GM12878 (cell line): ENCODE measurements around the gene ZNF407. TPM values are rescaled to one million over a fixed set of nuclear protein-coding genes. Genes with fewer than 3 reads are reported as not detected.
"Not testable (repeated sequence)": the region's sequence is repeated elsewhere in the genome, so short reads cannot be mapped to it uniquely, and the experiment has no call there.

Source experiments
- ATAC-seq: fragments of 200-7000 bp; cut with Tn5 transposase; 3 replicates; pipeline ENCODE4 v1.9.1; 2020; ENCODE audit warnings: mild to moderate bottlenecking, moderate library complexity
- BruUV-seq: library from RNA; stranded (reverse); fragments of 400-500 nt; replicated peaks from 2 replicates; lab custom pipeline; 2021; lab: Mats Ljungman, UMichigan
- CTCF ChIA-PET: fragments of 300-600 bp; sonication (Branson Sonifier 250); formaldehyde crosslinking; extraction: SDS; loops from one replicate; lab custom pipeline; 2021; ENCODE audit warnings: inconsistent platforms; lab: Yijun Ruan, JAX
- POLR2A ChIA-PET: fragments of 350-600 bp; formaldehyde crosslinking; extraction: SDS; loops from one replicate; lab custom pipeline; 2021; ENCODE audit warnings: inconsistent platforms; lab: Charles Lee
- RAD21 ChIA-PET: fragments of 300-600 bp; sonication (Branson Sonifier 250); formaldehyde crosslinking; loops from one replicate; lab custom pipeline; 2023; ENCODE audit warnings: antibody characterized with exemption; ENCODE audit not compliant: unreplicated experiment; lab: Charles Lee
- SMC1A ChIA-PET: fragments of 300-600 bp; sonication (Branson Sonifier 250); formaldehyde crosslinking; loops from one replicate; lab custom pipeline; 2023; ENCODE audit not compliant: unreplicated experiment, uncharacterized antibody; lab: Charles Lee
- DNase-seq: peaks from one replicate; pipeline ENCODE4 v3.0.0-alpha.2; 2011; ENCODE audit warnings: low read depth, low spot score
- FAIRE-seq: peaks from 3 replicates; lab custom pipeline; 2011; peaks lifted over from hg19 to GRCh38; lab: Jason Lieb, UNC
- H2AFZ ChIP-seq: 2 replicates; pipeline ENCODE4 v1.6.0; 2011; ENCODE audit warnings: low read depth, low read length, control low read depth; ENCODE audit not compliant: control insufficient read depth
- H3K27ac ChIP-seq: 2 replicates; pipeline ENCODE4 v1.5.1; 2011; ENCODE audit warnings: control low read depth; ENCODE audit not compliant: control insufficient read depth, insufficient read depth
- H3K27me3 ChIP-seq, 2 experiments: replicated peaks in 1 of 2; 2 replicates each; pipeline versions ENCODE4 v1.6.0 to v1.6.1; 2011; ENCODE audit warnings: low read length in 1 of 2; ENCODE audit not compliant: control insufficient read depth in 2 of 2, insufficient read depth in 2 of 2
- H3K36me3 ChIP-seq, 2 experiments: 2 replicates each; pipeline ENCODE4 v1.5.1; 2011; ENCODE audit warnings: low read length in 1 of 2; ENCODE audit not compliant: control insufficient read depth in 2 of 2, insufficient read depth in 2 of 2
- H3K4me1 ChIP-seq: 2 replicates; pipeline ENCODE4 v1.6.1; 2011; ENCODE audit warnings: mild to moderate bottlenecking, low read length, moderate library complexity, mixed read lengths; ENCODE audit not compliant: control insufficient read depth, insufficient read depth
- H3K4me2 ChIP-seq: 2 replicates; pipeline ENCODE4 v1.6.0; 2011; ENCODE audit warnings: control low read depth; ENCODE audit not compliant: control insufficient read depth, insufficient read depth
- H3K4me3 ChIP-seq: fragments of 200-600 bp; sonication (generic); 2 replicates; pipeline ENCODE4 v1.5.1; 2016
- H3K79me2 ChIP-seq: 2 replicates; pipeline ENCODE4 v1.6.0; 2011; ENCODE audit warnings: low read length; ENCODE audit not compliant: control insufficient read depth, insufficient read depth
- H3K9ac ChIP-seq: 2 replicates; pipeline ENCODE4 v1.8.0; 2011; ENCODE audit warnings: low read length, control low read depth, mixed read lengths; ENCODE audit not compliant: control insufficient read depth, insufficient read depth
- H3K9me3 ChIP-seq: replicated peaks from 3 replicates; pipeline ENCODE4 v1.5.1; 2011; ENCODE audit warnings: mild to moderate bottlenecking, low read length; ENCODE audit not compliant: control insufficient read depth, insufficient read depth
- H4K20me1 ChIP-seq: 2 replicates; pipeline ENCODE4 v1.6.0; 2011; ENCODE audit not compliant: control insufficient read depth, insufficient read depth
- CBX3 ChIP-seq: fragments of 200-600 bp; sonication (generic); IDR thresholded peaks from 2 replicates; pipeline ENCODE4 v1.6.1; 2016; ENCODE audit warnings: low read depth, borderline replicate concordance
- E4F1 ChIP-seq: fragments of 450-650 bp; IDR thresholded peaks from 2 replicates; pipeline ENCODE4 v1.6.1; 2018; ENCODE audit warnings: borderline replicate concordance, mild to moderate bottlenecking; ENCODE audit not compliant: partially characterized antibody
- NKRF ChIP-seq: fragments of 450-650 bp; conservative IDR thresholded peaks from 2 replicates; pipeline ENCODE4 v1.6.1; 2017; ENCODE audit warnings: mild to moderate bottlenecking, moderate library complexity
- NRF1 ChIP-seq: conservative IDR thresholded peaks from 2 replicates; pipeline ENCODE4 v1.6.1; 2011; ENCODE audit warnings: mild to moderate bottlenecking, low read depth, low read length, improper control_type of control experiment
- POLR2AphosphoS5 ChIP-seq: IDR thresholded peaks from 2 replicates; pipeline ENCODE4 v1.6.1; 2011; ENCODE audit warnings: mild to moderate bottlenecking, low read length, inconsistent platforms
- ZNF24 ChIP-seq: fragments of 450-650 bp; IDR thresholded peaks from 2 replicates; pipeline ENCODE4 v1.6.1; 2017; ENCODE audit warnings: antibody characterized with exemption, mild to moderate bottlenecking
- ZSCAN29 ChIP-seq: fragments of 450-650 bp; IDR thresholded peaks from 2 replicates; pipeline ENCODE4 v1.6.1; 2017; ENCODE audit warnings: mild to moderate bottlenecking, moderate library complexity
- WGBS: methylation state at CpG from one replicate; pipeline ENCODE4 v1.1.6; 2016; ENCODE audit warnings: low lambda C conversion rate; ENCODE audit not compliant: insufficient replicate concordance, insufficient coverage; ENCODE audit errors: missing lambda C conversion rate; 5-methylcytosine and 5-hydroxymethylcytosine counted together
- in situ Hi-C: fragments of 300-500 bp; cut with MboI; formaldehyde crosslinking; loops from 9 replicates; pipeline ENCODE4 v1.14.3; 2018; ENCODE audit warnings: mixed read lengths
- intact Hi-C: fragments of 100-400 bp; cut with micrococcal nuclease; formaldehyde crosslinking; loops from one replicate; pipeline ENCODE4 v1.14.2; 2022; ENCODE audit not compliant: unreplicated experiment
- polyA plus RNA-seq, 11 experiments: library from polyadenylated mRNA; depleted of rRNA in 4 of 11; unstranded in 6 of 11; stranded (reverse) in 5 of 11; fragments of >200 nt; fragmentation: Nextera tagmentation in 4 of 11; fragmentation: Illumina TruSeq in 1 of 11; extraction: Ambion mirVana in 4 of 11; extraction: Trizol in 1 of 11; gene quantifications; 1 replicate in 1 of 11; 2 replicates in 10 of 11; pipeline versions ENCODE4 v1.2.1 to v1.2.3, GENCODE V29; 2011 to 2016; ENCODE audit warnings: inconsistent platforms in 2 of 11, missing spikeins in 2 of 11, low read depth in 1 of 11
- total RNA-seq, 4 experiments: library from RNA; depleted of rRNA in 3 of 4; stranded (reverse); fragments of >200 nt in 3 of 4; fragmentation: Illumina TruSeq in 1 of 4; extraction: Trizol in 1 of 4; gene quantifications; 2 replicates each; pipeline versions ENCODE4 v1.2.1 to v1.2.3, GENCODE V29; 2013 to 2021

Gene ZNF407
- total and polyA plus RNA-seq, 10 of the 15 experiments (the other 5 are each of a cell fraction or from before 2014, with no cell fraction given): 0.69 to 11.6 (median 5.3) TPM

- no peaks in the 10 kb centered on the region for H3K4me1 ChIP-seq
- TF ChIP-seq ZSCAN29 (no peak), NKRF (no peak), ZNF24 (no peak), NRF1 (no peak), POLR2AphosphoS5 (no peak), CBX3 (no peak), E4F1 (no peak)
- H3K27me3 ChIP-seq: no peaks in the 10 kb centered on the region
- no peaks in the 10 kb centered on the region for H3K79me2 ChIP-seq
- no peaks in the 10 kb centered on the region; the same call in 2 of the 3 replicates for H3K9me3 ChIP-seq
- ChIA-PET POLR2A (no interaction called here), SMC1A (interaction anchor here (1.0 kb wide), 1 partner anchor 44 kb away, joined by 3 read pairs; no protein-coding TSS in a partner anchor), CTCF (no interaction called here), RAD21 (no interaction called here)
- no peak for FAIRE-seq
- no peak overlapping the region for H3K27ac ChIP-seq
- H2AFZ ChIP-seq: no peak overlapping the region
- no TSS peak for BruUV-seq
- no peak overlapping the region for H3K9ac ChIP-seq
- 47% methylated on average over 9 of the region's 9 CpGs for WGBS
- H4K20me1 ChIP-seq: no peaks in the 10 kb centered on the region
- in situ Hi-C loops (no loop called here), intact Hi-C loops (no loop called here)
- no peaks in the 10 kb centered on the region for H3K36me3 ChIP-seq
- H3K4me2 ChIP-seq: no peak overlapping the region
- DNase-seq: no peak
- no peak for ATAC-seq
- no peak overlapping the region for H3K4me3 ChIP-seq
Measured at GRCh38 chr18:75083761-75084160, 486.1 kb downstream of the ZNF407 start.

- H3K4me1 ChIP-seq, H3K36me3 ChIP-seq, RAD21 ChIA-PET, POLR2A ChIA-PET, H3K9me3 ChIP-seq, H3K27me3 ChIP-seq, H3K4me3 ChIP-seq, FAIRE-seq, H3K4me2 ChIP-seq, in situ Hi-C loops, H3K9ac ChIP-seq, intact Hi-C loops, DNase-seq, SMC1A ChIA-PET, BruUV-seq, H4K20me1 ChIP-seq, H3K79me2 ChIP-seq, H2AFZ ChIP-seq, ATAC-seq, H3K27ac ChIP-seq: not testable (repeated sequence)
- CTCF ChIA-PET: interaction anchor here (0.6 kb wide), 1 partner anchor 50 kb away, joined by 3 read pairs; no protein-coding TSS in a partner anchor
- 90% methylated on average over 8 of the region's 8 CpGs for WGBS
Measured at GRCh38 chr18:75085676-75086075, 488.0 kb downstream of the ZNF407 start.
